Measurements from ENCODE around the gene SLC16A11. TPM values are rescaled to one million over a fixed set of nuclear protein-coding genes. Genes with fewer than 3 reads are reported as not detected.

The SLC16A11 gene
- total and polyA plus RNA-seq, 9 of the 15 experiments (the other 6 are each of a cell fraction or from before 2014, with no cell fraction given): not detected

DNA sequence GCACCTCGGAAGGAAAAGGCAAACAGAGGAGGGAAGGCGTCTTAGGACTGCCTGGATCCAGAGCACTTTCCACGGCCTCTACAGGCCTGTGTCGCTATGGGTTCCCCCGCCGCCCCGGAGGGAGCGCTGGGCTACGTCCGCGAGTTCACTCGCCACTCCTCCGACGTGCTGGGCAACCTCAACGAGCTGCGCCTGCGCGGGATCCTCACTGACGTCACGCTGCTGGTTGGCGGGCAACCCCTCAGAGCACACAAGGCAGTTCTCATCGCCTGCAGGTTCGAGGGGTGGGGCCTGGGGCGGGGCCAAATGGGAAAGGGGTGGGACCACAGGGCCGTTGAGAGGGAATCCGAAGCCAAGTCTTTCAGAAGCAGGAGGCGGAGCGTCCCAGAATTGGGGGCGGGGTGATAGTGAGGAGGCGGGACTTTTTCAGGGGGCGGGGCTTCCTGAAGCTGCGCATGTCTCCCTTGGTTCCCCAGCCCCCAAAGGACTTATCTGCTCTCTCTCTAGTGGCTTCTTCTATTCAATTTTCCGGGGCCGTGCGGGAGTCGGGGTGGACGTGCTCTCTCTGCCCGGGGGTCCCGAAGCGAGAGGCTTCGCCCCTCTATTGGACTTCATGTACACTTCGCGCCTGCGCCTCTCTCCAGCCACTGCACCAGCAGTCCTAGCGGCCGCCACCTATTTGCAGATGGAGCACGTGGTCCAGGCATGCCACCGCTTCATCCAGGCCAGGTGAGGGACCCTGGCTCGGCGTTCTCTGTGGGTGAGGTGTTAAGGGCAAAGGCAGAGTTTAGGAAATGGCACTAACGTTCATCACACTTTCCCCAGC, 20.1 kb downstream of the SLC16A11 start (continued):
- TF ChIP-seq TGIF2 (CRISPR knock-in tag; IDR thresholded peaks at IDR 0.05) (no peak), ETV1 (tag; conservative IDR thresholded peaks at IDR 0.05; ENCODE audit: low read depth) (no peak), PPARD (CRISPR knock-in tag; IDR thresholded peaks at IDR 0.05) (no peak), SNIP1 (IDR thresholded peaks at IDR 0.05; ENCODE audit: low read depth) (no peak), XRCC4 (IDR thresholded peaks at IDR 0.05; ENCODE audit: extremely low read depth, insufficient read depth, insufficient read length) (no peak), NFXL1 (CRISPR knock-in tag; IDR thresholded peaks at IDR 0.05) (no peak), MAFF (IDR thresholded peaks at IDR 0.05; ENCODE audit: low read length) (no peak), ZNF121 (CRISPR knock-in tag; conservative IDR thresholded peaks at IDR 0.05) (no peak), POLR2AphosphoS5 (IDR thresholded peaks at IDR 0.05; ENCODE audit: control insufficient read depth, insufficient read depth, low read depth, low read length) (no peak), ZNF274 (IDR thresholded peaks at IDR 0.05; ENCODE audit: borderline replicate concordance, low read depth, low read length) (no peak), ZNF253 (CRISPR knock-in tag; conservative IDR thresholded peaks at IDR 0.05) (no peak), IFI16 (CRISPR knock-in tag; IDR thresholded peaks at IDR 0.05) (no peak), ILK (tag; IDR thresholded peaks at IDR 0.05; ENCODE audit: borderline replicate concordance, low read depth) (no peak), SP1 (CRISPR knock-in tag; IDR thresholded peaks at IDR 0.05) (no peak), CBX1 (IDR thresholded peaks at IDR 0.05; ENCODE audit: low read depth) (no peak), POLR2AphosphoS2 (IDR thresholded peaks at IDR 0.05; ENCODE audit: low read length) (no peak), CEBPG (CRISPR knock-in tag; IDR thresholded peaks at IDR 0.05) (no peak), CEBPG (tag; conservative IDR thresholded peaks at IDR 0.05 in 1 of 2, IDR thresholded peaks at IDR 0.05 in 1 of 2) (no peak), GTF2F1 (IDR thresholded peaks at IDR 0.05; ENCODE audit: low read depth, low read length) (no peak)
- TF ChIP-seq, protein P1, sequence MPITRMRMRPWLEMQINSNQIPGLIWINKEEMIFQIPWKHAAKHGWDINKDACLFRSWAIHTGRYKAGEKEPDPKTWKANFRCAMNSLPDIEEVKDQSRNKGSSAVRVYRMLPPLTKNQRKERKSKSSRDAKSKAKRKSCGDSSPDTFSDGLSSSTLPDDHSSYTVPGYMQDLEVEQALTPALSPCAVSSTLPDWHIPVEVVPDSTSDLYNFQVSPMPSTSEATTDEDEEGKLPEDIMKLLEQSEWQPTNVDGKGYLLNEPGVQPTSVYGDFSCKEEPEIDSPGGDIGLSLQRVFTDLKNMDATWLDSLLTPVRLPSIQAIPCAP (CRISPR knock-in tag; IDR thresholded peaks at IDR 0.05; ENCODE audit: borderline replicate concordance): no peak
- TF ChIP-seq, protein P2, sequence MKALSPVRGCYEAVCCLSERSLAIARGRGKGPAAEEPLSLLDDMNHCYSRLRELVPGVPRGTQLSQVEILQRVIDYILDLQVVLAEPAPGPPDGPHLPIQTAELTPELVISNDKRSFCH (CRISPR knock-in tag; IDR thresholded peaks at IDR 0.05): no peak
- TF ChIP-seq, protein P2 (tag; IDR thresholded peaks at IDR 0.05): no peak
- TF ChIP-seq, protein P3, sequence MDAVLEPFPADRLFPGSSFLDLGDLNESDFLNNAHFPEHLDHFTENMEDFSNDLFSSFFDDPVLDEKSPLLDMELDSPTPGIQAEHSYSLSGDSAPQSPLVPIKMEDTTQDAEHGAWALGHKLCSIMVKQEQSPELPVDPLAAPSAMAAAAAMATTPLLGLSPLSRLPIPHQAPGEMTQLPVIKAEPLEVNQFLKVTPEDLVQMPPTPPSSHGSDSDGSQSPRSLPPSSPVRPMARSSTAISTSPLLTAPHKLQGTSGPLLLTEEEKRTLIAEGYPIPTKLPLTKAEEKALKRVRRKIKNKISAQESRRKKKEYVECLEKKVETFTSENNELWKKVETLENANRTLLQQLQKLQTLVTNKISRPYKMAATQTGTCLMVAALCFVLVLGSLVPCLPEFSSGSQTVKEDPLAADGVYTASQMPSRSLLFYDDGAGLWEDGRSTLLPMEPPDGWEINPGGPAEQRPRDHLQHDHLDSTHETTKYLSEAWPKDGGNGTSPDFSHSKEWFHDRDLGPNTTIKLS (IDR thresholded peaks at IDR 0.05; ENCODE audit: borderline replicate concordance, low read depth): no peak
- TF ChIP-seq, protein P4, sequence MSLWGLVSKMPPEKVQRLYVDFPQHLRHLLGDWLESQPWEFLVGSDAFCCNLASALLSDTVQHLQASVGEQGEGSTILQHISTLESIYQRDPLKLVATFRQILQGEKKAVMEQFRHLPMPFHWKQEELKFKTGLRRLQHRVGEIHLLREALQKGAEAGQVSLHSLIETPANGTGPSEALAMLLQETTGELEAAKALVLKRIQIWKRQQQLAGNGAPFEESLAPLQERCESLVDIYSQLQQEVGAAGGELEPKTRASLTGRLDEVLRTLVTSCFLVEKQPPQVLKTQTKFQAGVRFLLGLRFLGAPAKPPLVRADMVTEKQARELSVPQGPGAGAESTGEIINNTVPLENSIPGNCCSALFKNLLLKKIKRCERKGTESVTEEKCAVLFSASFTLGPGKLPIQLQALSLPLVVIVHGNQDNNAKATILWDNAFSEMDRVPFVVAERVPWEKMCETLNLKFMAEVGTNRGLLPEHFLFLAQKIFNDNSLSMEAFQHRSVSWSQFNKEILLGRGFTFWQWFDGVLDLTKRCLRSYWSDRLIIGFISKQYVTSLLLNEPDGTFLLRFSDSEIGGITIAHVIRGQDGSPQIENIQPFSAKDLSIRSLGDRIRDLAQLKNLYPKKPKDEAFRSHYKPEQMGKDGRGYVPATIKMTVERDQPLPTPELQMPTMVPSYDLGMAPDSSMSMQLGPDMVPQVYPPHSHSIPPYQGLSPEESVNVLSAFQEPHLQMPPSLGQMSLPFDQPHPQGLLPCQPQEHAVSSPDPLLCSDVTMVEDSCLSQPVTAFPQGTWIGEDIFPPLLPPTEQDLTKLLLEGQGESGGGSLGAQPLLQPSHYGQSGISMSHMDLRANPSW (CRISPR knock-in tag; IDR thresholded peaks at IDR 0.05): no peak
